Measurements from ENCODE around the gene TBC1D23. TPM values are rescaled to one million over a fixed set of nuclear protein-coding genes. Genes with fewer than 3 reads are reported as not detected.
"Not testable (repeated sequence)": the region's sequence is repeated elsewhere in the genome, so short reads cannot be mapped to it uniquely, and the experiment has no call there.

Gene TBC1D23
- total and polyA plus RNA-seq, 2 experiments from 2014 or later, result 22.4 to 34.4 TPM

DNA sequence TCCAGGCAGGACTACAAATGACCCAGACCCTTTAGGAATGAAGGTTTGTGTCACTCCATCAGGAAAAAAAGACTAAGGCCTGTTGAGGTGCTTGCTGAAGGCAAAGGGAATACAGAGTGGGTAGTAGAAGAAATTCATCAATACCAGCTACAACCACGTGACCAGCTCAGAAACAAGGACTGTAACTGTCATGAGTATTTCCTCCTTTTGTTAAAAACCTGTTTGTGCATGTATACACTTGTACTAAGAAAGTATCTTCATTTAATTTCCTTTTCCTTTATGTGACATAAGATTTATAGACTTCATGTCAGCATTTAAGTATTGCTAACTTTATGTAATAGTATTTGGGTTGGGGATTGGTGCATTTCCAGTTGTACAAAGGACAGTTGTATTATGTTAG, 18.3 kb upstream of the TBC1D23 start:
- H3K4me3 Mint-ChIP-seq; ATAC-seq; H3K27me3 Mint-ChIP-seq (ENCODE audit: insufficient read depth, low read depth, poor library complexity): not testable (repeated sequence)

DNA sequence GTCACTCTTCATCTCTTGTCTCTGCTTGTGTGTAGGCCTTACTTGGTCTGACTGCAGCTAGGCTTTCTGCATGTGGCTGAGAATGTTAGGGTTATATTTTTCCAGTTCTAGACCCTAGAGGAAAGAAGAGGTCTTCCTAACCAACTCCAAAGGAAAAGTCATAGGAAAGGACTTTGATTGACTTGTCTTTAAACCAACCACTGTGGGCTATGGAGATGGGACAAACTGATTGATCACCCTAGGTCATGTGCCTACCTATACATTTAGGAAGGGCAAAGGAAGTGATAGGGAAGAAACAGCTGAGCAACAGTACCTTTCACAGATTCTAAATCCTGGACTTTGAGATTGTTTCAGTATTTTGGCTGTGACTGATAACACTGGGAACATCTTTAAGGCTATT, 16.5 kb upstream of the TBC1D23 start:
- Histone ChIP-seq H3K4me2 (no peak overlapping the region), H4K20me1 (replicated peaks; ENCODE audit: insufficient read depth) (no peaks in the 10 kb centered on the region), H3K79me2 (replicated peaks; ENCODE audit: insufficient read depth) (no peaks in the 10 kb centered on the region), H3K27ac (ENCODE audit: low read depth) (no peak overlapping the region), H3K36me3 (ENCODE audit: insufficient read depth) (no peaks in the 10 kb centered on the region), H3F3A (replicated peaks; ENCODE audit: low read depth) (no peaks in the 10 kb centered on the region), H3K9me2 (ENCODE audit: insufficient read depth) (no peaks in the 10 kb centered on the region; the same call in 1 of the 2 replicates), H3K4me3 (no peak overlapping the region), H3K4me1 (ENCODE audit: insufficient read depth) (peaks cover 11% of the 10 kb centered on the region; the same call in 1 of the 2 replicates), H2AFZ (no peak overlapping the region), H3K27me3 (ENCODE audit: insufficient read depth) (no peaks in the 10 kb centered on the region)
- no peak overlapping the region for H3K4me3 Mint-ChIP-seq
- peaks cover 8% of the 10 kb centered on the region; the same call in 2 of the 3 replicates for H3K4me1 Mint-ChIP-seq
- no peak for ATAC-seq
- H3K27me3 Mint-ChIP-seq (ENCODE audit: insufficient read depth, low read depth, poor library complexity), result peaks cover 2% of the 10 kb centered on the region
- H3K36me3 Mint-ChIP-seq (ENCODE audit: low read depth), result no peaks in the 10 kb centered on the region
- no peak overlapping the region for H3K27ac Mint-ChIP-seq
- 0 out of 3 replicates have a peak, but pooled peaks cover under 1% of the 10 kb centered on the region for H3K9me3 Mint-ChIP-seq
- no peak for DNase-seq (ENCODE audit: low spot score)
- TF ChIP-seq NANOG (IDR thresholded peaks at IDR 0.05; ENCODE audit: borderline replicate concordance) (no peak), STAT1 (IDR thresholded peaks at IDR 0.05; ENCODE audit: unreplicated experiment) (no peak), CREB1 (CRISPR knock-in tag; IDR thresholded peaks at IDR 0.05; ENCODE audit: low read depth) (no peak), JUNB (IDR thresholded peaks at IDR 0.05; ENCODE audit: unreplicated experiment) (no peak), EZH2phosphoT487 (IDR thresholded peaks at IDR 0.05; ENCODE audit: unreplicated experiment) (no peak), EZH2 (IDR thresholded peaks at IDR 0.05; ENCODE audit: low read depth, unreplicated experiment) (no peak), ZNF114 (CRISPR knock-in tag; IDR thresholded peaks at IDR 0.05) (no peak), ZNF331 (CRISPR knock-in tag; IDR thresholded peaks at IDR 0.05; ENCODE audit: low read depth) (no peak)
- TF ChIP-seq, protein P1, sequence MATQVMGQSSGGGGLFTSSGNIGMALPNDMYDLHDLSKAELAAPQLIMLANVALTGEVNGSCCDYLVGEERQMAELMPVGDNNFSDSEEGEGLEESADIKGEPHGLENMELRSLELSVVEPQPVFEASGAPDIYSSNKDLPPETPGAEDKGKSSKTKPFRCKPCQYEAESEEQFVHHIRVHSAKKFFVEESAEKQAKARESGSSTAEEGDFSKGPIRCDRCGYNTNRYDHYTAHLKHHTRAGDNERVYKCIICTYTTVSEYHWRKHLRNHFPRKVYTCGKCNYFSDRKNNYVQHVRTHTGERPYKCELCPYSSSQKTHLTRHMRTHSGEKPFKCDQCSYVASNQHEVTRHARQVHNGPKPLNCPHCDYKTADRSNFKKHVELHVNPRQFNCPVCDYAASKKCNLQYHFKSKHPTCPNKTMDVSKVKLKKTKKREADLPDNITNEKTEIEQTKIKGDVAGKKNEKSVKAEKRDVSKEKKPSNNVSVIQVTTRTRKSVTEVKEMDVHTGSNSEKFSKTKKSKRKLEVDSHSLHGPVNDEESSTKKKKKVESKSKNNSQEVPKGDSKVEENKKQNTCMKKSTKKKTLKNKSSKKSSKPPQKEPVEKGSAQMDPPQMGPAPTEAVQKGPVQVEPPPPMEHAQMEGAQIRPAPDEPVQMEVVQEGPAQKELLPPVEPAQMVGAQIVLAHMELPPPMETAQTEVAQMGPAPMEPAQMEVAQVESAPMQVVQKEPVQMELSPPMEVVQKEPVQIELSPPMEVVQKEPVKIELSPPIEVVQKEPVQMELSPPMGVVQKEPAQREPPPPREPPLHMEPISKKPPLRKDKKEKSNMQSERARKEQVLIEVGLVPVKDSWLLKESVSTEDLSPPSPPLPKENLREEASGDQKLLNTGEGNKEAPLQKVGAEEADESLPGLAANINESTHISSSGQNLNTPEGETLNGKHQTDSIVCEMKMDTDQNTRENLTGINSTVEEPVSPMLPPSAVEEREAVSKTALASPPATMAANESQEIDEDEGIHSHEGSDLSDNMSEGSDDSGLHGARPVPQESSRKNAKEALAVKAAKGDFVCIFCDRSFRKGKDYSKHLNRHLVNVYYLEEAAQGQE (IDR thresholded peaks at IDR 0.05; ENCODE audit: unreplicated experiment), result no peak
- TF ChIP-seq, protein P2, sequence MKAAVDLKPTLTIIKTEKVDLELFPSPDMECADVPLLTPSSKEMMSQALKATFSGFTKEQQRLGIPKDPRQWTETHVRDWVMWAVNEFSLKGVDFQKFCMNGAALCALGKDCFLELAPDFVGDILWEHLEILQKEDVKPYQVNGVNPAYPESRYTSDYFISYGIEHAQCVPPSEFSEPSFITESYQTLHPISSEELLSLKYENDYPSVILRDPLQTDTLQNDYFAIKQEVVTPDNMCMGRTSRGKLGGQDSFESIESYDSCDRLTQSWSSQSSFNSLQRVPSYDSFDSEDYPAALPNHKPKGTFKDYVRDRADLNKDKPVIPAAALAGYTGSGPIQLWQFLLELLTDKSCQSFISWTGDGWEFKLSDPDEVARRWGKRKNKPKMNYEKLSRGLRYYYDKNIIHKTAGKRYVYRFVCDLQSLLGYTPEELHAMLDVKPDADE (IDR thresholded peaks at IDR 0.05), result no peak
- TF ChIP-seq, protein P3, sequence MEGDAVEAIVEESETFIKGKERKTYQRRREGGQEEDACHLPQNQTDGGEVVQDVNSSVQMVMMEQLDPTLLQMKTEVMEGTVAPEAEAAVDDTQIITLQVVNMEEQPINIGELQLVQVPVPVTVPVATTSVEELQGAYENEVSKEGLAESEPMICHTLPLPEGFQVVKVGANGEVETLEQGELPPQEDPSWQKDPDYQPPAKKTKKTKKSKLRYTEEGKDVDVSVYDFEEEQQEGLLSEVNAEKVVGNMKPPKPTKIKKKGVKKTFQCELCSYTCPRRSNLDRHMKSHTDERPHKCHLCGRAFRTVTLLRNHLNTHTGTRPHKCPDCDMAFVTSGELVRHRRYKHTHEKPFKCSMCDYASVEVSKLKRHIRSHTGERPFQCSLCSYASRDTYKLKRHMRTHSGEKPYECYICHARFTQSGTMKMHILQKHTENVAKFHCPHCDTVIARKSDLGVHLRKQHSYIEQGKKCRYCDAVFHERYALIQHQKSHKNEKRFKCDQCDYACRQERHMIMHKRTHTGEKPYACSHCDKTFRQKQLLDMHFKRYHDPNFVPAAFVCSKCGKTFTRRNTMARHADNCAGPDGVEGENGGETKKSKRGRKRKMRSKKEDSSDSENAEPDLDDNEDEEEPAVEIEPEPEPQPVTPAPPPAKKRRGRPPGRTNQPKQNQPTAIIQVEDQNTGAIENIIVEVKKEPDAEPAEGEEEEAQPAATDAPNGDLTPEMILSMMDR (conservative IDR thresholded peaks at IDR 0.05; ENCODE audit: low read depth in 2 of 2), result no peak

More for the DNA sequence above, 18.3 kb upstream of the TBC1D23 start:
- H3K9me3 Mint-ChIP-seq, result peaks cover 17% of the 10 kb centered on the region
- not testable (repeated sequence) for H3K4me3 ChIP-seq; H3K79me2 ChIP-seq (replicated peaks; ENCODE audit: insufficient read depth); H4K20me1 ChIP-seq (replicated peaks; ENCODE audit: insufficient read depth); H3K36me3 ChIP-seq (ENCODE audit: insufficient read depth); H3K9me2 ChIP-seq (ENCODE audit: insufficient read depth); H3K27ac Mint-ChIP-seq; H3K4me1 Mint-ChIP-seq; H3K4me2 ChIP-seq; H3F3A ChIP-seq (replicated peaks; ENCODE audit: low read depth); H3K27me3 ChIP-seq (ENCODE audit: insufficient read depth); H2AFZ ChIP-seq; H3K36me3 Mint-ChIP-seq (ENCODE audit: low read depth); H3K27ac ChIP-seq (ENCODE audit: low read depth); DNase-seq (ENCODE audit: low spot score)
- peaks cover 11% of the 10 kb centered on the region; the same call in 1 of the 2 replicates for H3K4me1 ChIP-seq (ENCODE audit: insufficient read depth)

All from GM23338 (cell line).